ENCODE results near the gene TNFAIP8L3.

Gene TNFAIP8L3

GRCh38 chr15:51090753-51091152 is 4.0 kb downstream of the TNFAIP8L3 start:
- peak; percentile 46 for DNase-seq (ENCODE audit: low read depth)
- H3K4me3 ChIP-seq (replicated peaks; ENCODE audit: low read depth, low read length): no peak overlapping the region
- no peak for TF ChIP-seq CTCF (IDR thresholded peaks at IDR 0.05; ENCODE audit: low read length, missing control alignments)

GRCh38 chr15:51089699-51090453 is 4.8 kb downstream of the TNFAIP8L3 start:
- H3K4me3 ChIP-seq (replicated peaks; ENCODE audit: low read depth, low read length): no peak overlapping the region
- no peak for TF ChIP-seq CTCF (IDR thresholded peaks at IDR 0.05; ENCODE audit: low read length, missing control alignments)
- peak; percentile 68 for DNase-seq (ENCODE audit: low read depth)

GRCh38 chr15:51089041-51089440 is 5.7 kb downstream of the TNFAIP8L3 start:
- no peak for TF ChIP-seq CTCF (IDR thresholded peaks at IDR 0.05; ENCODE audit: low read length, missing control alignments)
- no peak overlapping the region for H3K4me3 ChIP-seq (replicated peaks; ENCODE audit: low read depth, low read length)
- DNase-seq (ENCODE audit: low read depth): no peak

- TF ChIP-seq CTCF (IDR thresholded peaks at IDR 0.05; ENCODE audit: low read length, missing control alignments): no peak
- DNase-seq (ENCODE audit: low read depth): no peak
- no peak overlapping the region for H3K4me3 ChIP-seq (replicated peaks; ENCODE audit: low read depth, low read length)
Measured at GRCh38 chr15:51088585-51088984, 6.1 kb downstream of the TNFAIP8L3 start.

GRCh38 chr15:51087513-51087912 is 7.2 kb downstream of the TNFAIP8L3 start:
- no peak for DNase-seq (ENCODE audit: low read depth)
- TF ChIP-seq CTCF (IDR thresholded peaks at IDR 0.05; ENCODE audit: low read length, missing control alignments): no peak
- H3K4me3 ChIP-seq (replicated peaks; ENCODE audit: low read depth, low read length): no peak overlapping the region

GRCh38 chr15:51086409-51086808 is 8.3 kb downstream of the TNFAIP8L3 start:
- no peak for DNase-seq (ENCODE audit: low read depth)
- TF ChIP-seq CTCF (IDR thresholded peaks at IDR 0.05; ENCODE audit: low read length, missing control alignments): no peak
- no peak overlapping the region for H3K4me3 ChIP-seq (replicated peaks; ENCODE audit: low read depth, low read length)

GRCh38 chr15:51085764-51086163 is 8.9 kb downstream of the TNFAIP8L3 start:
- no peak overlapping the region for H3K4me3 ChIP-seq (replicated peaks; ENCODE audit: low read depth, low read length)
- no peak for TF ChIP-seq CTCF (IDR thresholded peaks at IDR 0.05; ENCODE audit: low read length, missing control alignments)
- peak; percentile 47 for DNase-seq (ENCODE audit: low read depth)

Data from fibroblast of pulmonary artery (primary cell).